Aortic smooth muscle cell (primary cell): ENCODE measurements around the gene NT5M. TPM values are rescaled to one million over a fixed set of nuclear protein-coding genes. Genes with fewer than 3 reads are reported as not detected.

Experiments
- total RNA-seq: library from RNA; depleted of rRNA; stranded (reverse); fragments of >200 nt; gene quantifications from 2 replicates; pipeline ENCODE4 v1.2.3, GENCODE V29; 2014

Gene NT5M
- 1.1 and 1.3 TPM in 2 replicates for total RNA-seq

DNA sequence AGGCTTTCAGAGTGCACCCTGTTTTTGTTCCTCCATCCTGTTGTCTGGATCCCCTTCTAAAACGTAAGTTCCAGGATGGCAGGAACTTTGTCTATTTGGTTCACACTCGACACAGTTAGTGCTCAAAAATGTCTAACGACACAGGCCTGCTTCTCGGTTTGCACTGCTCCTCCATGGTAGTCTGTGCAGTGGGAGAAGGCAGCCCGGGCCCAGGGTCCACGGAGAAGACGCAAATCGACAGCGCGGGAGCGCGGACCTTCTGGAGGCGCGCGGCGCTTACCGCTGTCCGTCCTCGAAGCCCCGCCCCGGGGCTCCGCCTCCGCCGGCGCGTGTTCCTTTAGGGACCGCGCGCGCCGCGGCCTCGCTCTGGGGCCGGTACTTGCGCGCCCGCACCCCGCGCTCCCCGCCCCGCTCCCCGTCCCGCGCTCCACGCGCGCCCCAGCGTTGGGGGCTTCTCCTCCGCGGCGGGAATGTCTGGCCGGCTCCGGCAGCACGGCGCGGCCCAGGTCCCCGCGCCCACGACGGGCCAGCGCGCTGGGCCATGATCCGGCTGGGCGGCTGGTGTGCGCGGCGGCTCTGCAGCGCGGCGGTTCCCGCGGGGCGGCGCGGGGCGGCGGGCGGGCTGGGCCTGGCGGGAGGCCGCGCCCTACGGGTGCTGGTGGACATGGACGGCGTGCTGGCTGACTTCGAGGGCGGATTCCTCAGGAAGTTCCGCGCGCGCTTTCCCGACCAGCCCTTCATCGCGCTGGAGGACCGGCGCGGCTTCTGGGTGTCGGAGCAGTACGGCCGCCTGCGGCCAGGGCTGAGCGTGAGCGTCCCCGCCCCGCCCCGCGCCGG is at the start of gene NT5M:
TSS of gene NT5M (plus strand) at position 364 of the 837 bp plus-strand sequence. CDS start at position 542, 178 bp downstream.

GRCh38 chr17:17280613-17281549 is 22.3 kb upstream of the NT5M start, which contains the start of gene COPS3:
COPS3 (minus strand) TSS chr17:17281246; CDS start chr17:17281186, 60 bp downstream.

Other genes starting within 250 kb of the NT5M start
- gene PLD6, start 97.0 kb upstream of the NT5M start, total RNA-seq, result 3.5 and 4.0 TPM in 2 replicates
- gene FLCN, start 66.2 kb upstream of the NT5M start, total RNA-seq, result 59.2 and 65.2 TPM in 2 replicates
- gene COPS3, start 22.1 kb upstream of the NT5M start, total RNA-seq, result 86.4 and 89.0 TPM in 2 replicates
- gene MED9, start 173.6 kb downstream of the NT5M start, total RNA-seq, result 8.3 and 8.5 TPM in 2 replicates
- gene RASD1, start 193.0 kb downstream of the NT5M start, total RNA-seq, result 2.4 and 3.6 TPM in 2 replicates